Measurements from ENCODE around the gene CYP1B1. TPM values are rescaled to one million over a fixed set of nuclear protein-coding genes. Genes with fewer than 3 reads are reported as not detected.
"Not testable (repeated sequence)": the region's sequence is repeated elsewhere in the genome, so short reads cannot be mapped to it uniquely, and the experiment has no call there.

Gene CYP1B1
- total RNA-seq, 3 donors from 2014 or later, result 6.3 to 13.9 (median 11.4) TPM

DNA sequence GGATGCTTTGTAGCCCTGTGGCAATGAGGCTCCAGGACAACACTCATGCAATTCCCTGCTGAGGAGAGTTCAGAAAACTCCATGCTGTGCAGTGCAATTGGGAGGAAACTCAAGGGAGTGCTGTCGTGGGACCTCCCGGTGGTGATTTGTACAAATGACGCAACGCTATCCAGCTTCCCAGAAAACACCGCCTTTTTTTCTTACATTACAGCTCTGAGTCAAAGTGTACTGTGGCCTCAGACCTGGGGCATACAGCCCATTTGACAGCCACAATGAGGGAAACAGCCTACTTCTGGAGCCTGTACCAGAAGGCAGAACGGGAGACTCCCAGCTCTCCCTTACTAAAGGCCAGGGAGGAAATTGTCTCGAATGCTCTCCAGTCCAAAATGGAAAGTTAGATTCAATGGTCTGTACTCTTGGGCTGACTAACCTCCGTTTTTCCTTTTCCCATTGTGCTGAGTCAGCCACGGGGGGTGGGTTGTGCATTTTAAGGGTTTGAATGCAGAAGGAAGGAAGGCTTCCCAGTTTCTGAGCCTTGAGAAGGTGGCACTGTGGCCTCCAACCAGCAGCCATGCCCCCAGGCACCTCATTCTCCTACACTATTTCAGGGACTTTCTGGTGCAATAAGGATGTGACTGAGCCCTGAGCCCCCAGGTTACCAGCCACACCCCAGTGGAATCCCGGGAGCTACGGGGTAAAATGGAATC is 16.4 kb upstream of the CYP1B1 start:
- no peaks in the 10 kb centered on the region for H3K36me3 Mint-ChIP-seq (ENCODE audit: insufficient read depth)
- peaks cover 35% of the 10 kb centered on the region for H3K27me3 Mint-ChIP-seq (ENCODE audit: low read depth)
- DNase-seq, result no peak
- no peak overlapping the region for H3K4me3 Mint-ChIP-seq
- no peak for ATAC-seq
- H3K9me3 Mint-ChIP-seq, result no peaks in the 10 kb centered on the region
- H3K4me1 Mint-ChIP-seq (ENCODE audit: low read depth), result no peaks in the 10 kb centered on the region

DNA sequence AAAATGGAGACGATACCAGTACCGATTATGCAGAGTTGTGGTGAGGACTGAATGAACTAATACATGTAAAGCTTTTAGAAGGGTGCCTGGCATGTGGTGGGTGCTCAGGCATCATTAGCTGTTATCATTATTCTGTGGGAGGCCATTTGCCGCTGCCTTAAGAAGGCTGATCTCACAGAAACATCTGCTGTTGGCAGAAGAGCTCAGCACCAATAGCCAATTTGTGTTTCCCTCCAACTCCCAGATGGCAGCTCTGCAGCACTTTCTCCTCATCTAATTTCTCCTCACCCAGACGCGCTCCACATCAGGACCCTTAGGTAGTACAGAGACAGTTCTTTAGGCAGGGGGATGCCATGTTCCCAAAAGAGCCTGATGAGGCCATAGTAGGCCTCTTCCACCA is 15.8 kb upstream of the CYP1B1 start:
- Mint-ChIP-seq H3K36me3 (ENCODE audit: insufficient read depth) (no peaks in the 10 kb centered on the region), H3K4me1 (ENCODE audit: low read depth) (no peaks in the 10 kb centered on the region), H3K27me3 (ENCODE audit: low read depth) (peaks cover 33% of the 10 kb centered on the region), H3K9me3 (no peaks in the 10 kb centered on the region), H3K4me3 (no peak overlapping the region)
- DNase-seq (no peak), ATAC-seq (no peak)

DNA sequence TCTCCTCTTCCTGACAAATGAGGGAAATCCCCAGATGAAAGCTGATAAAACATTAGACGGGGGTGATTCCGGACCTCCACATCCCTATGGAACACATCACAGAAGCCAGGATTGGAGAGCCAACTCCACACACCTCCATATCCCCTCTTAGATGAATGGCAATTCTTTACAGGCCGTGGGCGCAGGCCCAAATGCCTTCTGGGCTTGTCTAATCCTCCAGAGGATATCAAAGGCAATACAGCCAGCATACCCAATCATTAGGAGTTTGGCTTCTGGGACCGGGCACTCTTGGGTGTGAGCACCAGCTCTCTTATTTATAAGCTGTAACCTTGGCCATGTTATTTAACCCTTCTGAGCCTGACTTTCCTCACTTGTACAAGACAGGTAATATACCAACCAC is 15.0 kb upstream of the CYP1B1 start:
- no peaks in the 10 kb centered on the region for H3K9me3 Mint-ChIP-seq

DNA sequence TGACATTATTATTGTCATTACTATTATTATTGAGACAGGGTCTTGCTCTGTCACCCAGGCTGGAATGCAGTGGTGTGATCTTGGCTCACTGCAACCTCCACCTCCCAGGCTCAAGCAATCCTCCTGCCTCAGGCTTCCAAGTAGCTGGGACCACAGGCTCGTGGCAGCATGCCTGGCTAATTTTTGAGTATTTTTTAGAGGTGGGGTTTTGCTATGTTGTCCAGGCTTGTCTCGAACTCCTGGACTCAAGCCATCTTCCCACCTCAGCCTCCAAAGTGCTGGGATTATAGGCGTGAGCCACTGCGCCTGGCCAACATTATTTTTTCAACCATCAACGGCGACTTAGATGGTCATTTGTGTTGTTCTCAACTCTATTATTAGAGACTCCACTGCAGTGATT is 14.3 kb upstream of the CYP1B1 start:
- H3K36me3 Mint-ChIP-seq (ENCODE audit: insufficient read depth); H3K4me3 Mint-ChIP-seq: not testable (repeated sequence)
- H3K27me3 Mint-ChIP-seq (ENCODE audit: low read depth), result peaks cover 26% of the 10 kb centered on the region

More for the DNA sequence above, 15.0 kb upstream of the CYP1B1 start:
- ATAC-seq (no peak), DNase-seq (no peak)
- Mint-ChIP-seq H3K27me3 (ENCODE audit: low read depth) (peaks cover 28% of the 10 kb centered on the region), H3K4me1 (ENCODE audit: low read depth) (no peaks in the 10 kb centered on the region), H3K36me3 (ENCODE audit: insufficient read depth) (no peaks in the 10 kb centered on the region), H3K4me3 (no peak overlapping the region)

DNA sequence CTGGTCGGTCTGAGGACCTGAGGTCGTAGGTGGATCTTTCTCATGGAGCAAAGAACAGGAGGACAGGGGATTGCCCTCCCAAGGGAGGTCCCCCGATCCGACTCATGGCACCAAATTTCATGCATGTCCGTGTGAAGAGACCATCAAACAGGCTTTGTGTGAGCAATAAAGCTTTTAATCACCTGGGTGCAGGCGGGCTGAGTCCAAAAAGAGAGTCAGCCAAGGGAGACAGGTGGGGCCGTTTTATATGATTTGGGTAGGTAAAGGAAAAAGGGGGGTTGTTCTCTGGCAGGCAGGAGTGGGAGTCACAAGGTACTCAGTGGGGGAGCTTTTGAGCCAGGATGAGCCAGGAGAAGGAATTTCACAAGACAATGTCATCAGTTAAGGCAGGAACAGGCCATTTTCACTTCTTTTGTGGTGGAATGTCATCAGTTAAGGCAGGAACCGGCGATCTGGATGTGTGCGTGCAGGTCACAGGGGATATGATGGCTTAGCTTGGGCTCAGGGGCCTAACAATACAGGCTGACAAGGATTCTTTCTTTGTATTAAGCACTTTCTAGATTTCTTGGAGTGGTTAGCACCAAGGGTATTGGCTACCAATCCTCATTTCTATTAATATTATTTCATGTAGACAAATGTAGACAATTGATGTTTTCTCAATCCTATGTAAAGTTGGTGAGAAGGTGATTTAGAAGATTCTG is 10.2 kb upstream of the CYP1B1 start:
- not testable (repeated sequence) for H3K4me3 Mint-ChIP-seq

More for the DNA sequence above, 14.3 kb upstream of the CYP1B1 start:
- DNase-seq; H3K9me3 Mint-ChIP-seq; ATAC-seq; H3K4me1 Mint-ChIP-seq (ENCODE audit: low read depth): not testable (repeated sequence)

DNA sequence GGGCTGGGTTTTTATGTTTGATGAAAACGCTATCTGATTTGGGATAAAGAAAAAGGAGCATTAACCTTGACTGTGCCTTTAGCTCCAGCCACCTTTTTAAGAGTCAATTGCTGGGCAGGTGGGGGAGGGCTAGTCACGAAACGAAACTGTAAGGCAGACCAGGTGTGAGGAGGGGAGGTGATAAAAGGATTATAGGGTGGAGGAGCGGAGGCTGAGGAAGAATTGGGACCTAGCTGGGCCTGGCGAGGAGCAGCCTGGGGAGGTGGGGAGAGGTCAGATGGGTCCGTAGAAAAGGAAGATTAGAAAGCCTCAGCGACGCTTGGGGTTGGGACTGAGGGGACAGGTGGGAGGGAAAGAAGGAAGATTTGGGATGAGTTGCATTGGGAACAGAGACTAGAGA is 8.6 kb upstream of the CYP1B1 start:
- DNase-seq; H3K4me1 Mint-ChIP-seq (ENCODE audit: low read depth); ATAC-seq; H3K36me3 Mint-ChIP-seq (ENCODE audit: insufficient read depth); H3K9me3 Mint-ChIP-seq; H3K4me3 Mint-ChIP-seq: not testable (repeated sequence)
- H3K27me3 Mint-ChIP-seq (ENCODE audit: low read depth), result peaks cover 45% of the 10 kb centered on the region

More for the DNA sequence above, 10.2 kb upstream of the CYP1B1 start:
- ATAC-seq; H3K4me1 Mint-ChIP-seq (ENCODE audit: low read depth); H3K36me3 Mint-ChIP-seq (ENCODE audit: insufficient read depth); DNase-seq; H3K9me3 Mint-ChIP-seq: not testable (repeated sequence)
- peaks cover 40% of the 10 kb centered on the region for H3K27me3 Mint-ChIP-seq (ENCODE audit: low read depth)

DNA sequence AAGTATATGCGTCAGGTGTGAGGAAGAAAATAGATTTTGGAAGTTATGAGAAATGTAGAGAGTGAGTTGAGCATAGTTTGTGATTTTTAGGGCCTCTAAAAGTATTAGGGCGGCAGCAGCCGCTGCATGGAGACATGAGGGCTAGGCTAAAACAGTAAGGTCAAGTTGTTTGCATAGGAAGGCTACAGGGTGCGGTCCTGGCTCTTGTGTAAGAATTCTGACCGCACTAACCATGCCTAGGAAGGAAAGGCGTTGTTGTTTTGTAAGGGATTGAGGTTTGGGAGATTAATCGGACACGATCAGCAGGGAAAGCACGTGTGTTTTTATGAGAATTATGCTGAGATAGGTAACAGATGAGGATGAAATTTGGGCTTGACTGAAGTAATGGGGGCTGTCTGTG is 6.8 kb upstream of the CYP1B1 start:
- not testable (repeated sequence) for H3K36me3 Mint-ChIP-seq (ENCODE audit: insufficient read depth)

DNA sequence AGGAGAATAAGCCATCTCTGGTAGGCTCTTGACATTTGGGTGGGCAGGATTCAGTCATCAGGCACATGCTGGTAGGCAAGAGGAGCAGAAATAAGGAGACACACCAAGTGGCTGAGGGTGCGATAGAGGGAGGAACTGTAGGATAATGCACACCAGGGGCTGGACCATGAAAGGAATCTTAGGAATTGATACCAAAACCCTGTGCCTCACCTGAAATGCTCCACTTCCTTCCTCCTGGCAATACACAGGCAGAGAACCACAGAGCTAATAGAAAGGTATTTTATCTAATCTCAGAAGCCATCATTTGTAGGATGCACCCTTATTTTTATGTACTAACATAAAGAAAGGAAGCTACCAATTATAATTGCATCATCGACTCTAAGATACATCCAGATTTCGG is 4.4 kb upstream of the CYP1B1 start:
- H3K4me3 Mint-ChIP-seq, result no peak overlapping the region
- ATAC-seq (no peak), DNase-seq (no peak)
- peaks cover 58% of the 10 kb centered on the region for H3K27me3 Mint-ChIP-seq (ENCODE audit: low read depth)
- no peaks in the 10 kb centered on the region for H3K36me3 Mint-ChIP-seq (ENCODE audit: insufficient read depth)
- no peaks in the 10 kb centered on the region for H3K9me3 Mint-ChIP-seq
- H3K4me1 Mint-ChIP-seq (ENCODE audit: low read depth), result peaks cover 14% of the 10 kb centered on the region

More for the DNA sequence above, 6.8 kb upstream of the CYP1B1 start:
- not testable (repeated sequence) for DNase-seq; H3K4me3 Mint-ChIP-seq; H3K9me3 Mint-ChIP-seq; H3K4me1 Mint-ChIP-seq (ENCODE audit: low read depth); ATAC-seq
- H3K27me3 Mint-ChIP-seq (ENCODE audit: low read depth), result peaks cover 53% of the 10 kb centered on the region

DNA sequence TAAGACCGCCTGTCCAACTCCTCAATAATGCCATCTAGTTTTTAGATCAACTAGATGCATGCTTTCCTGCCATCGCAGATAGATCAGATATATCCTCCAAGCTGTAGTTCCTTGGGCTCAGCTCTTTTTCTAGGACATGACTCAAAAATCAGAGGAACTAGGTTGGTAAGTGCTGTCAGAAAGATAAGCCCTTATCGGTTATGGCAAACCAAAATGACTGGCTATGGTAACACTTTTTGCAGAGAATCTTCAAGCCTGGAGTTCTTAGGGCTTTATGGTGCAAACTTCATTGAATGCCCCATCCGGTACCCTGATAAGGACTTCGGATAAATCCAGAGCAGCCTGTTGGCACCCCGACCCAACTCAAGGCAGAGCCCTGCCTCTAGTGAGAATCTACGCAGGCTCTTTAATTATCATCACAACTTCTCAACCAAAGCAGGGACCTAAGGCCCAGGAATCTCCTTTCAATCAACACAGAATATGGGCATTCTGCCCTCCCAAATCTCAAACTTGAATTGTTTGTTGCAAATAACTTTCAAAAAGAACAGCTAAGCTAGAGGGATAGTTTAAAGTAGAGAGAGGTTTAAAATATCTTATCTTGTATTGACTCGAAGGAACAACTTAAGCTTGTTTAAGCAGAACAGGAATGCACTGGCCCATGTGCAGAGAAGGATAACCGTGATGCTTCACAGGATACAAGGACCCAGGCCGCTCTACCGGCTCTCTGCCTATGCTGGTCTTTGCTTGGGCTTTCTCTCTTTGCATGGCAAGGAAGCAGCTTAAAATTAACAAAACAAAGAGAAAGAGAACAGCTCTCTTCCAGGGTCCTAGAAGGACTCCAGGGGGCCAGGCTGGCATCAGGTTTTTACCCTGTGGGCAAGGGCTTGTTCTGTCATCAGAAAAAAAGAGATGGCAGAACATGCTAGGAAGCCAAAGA is 3.4 kb upstream of the CYP1B1 start:
- Mint-ChIP-seq H3K36me3 (ENCODE audit: insufficient read depth) (no peaks in the 10 kb centered on the region), H3K27me3 (ENCODE audit: low read depth) (peaks cover 54% of the 10 kb centered on the region), H3K4me1 (ENCODE audit: low read depth) (peaks cover 14% of the 10 kb centered on the region), H3K9me3 (no peaks in the 10 kb centered on the region), H3K4me3 (no peak overlapping the region)
- ATAC-seq, result no peak
- DNase-seq, result no peak

DNA sequence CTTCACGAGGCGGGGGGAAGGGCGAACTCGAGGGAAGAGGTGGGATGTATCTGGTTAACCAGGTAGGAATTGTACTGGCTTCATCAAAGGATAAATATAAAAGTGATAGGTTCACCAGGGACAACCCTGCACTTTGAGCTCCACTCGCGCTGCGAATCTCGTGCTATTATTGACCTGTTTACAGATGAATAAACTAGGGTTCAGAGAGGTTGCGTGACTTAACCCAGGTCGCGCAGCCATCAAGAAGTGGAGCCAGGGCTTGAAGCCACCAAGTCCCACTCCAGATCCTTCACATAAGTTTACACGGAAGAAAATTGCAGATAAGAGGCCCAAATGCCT is 1.4 kb upstream of the CYP1B1 start:
- Mint-ChIP-seq H3K36me3 (ENCODE audit: insufficient read depth) (no peaks in the 10 kb centered on the region), H3K4me1 (ENCODE audit: low read depth) (peaks cover 23% of the 10 kb centered on the region), H3K9me3 (no peaks in the 10 kb centered on the region), H3K4me3 (peak overlapping the region; percentile 29), H3K27me3 (ENCODE audit: low read depth) (peaks cover 58% of the 10 kb centered on the region)
- ATAC-seq (no peak), DNase-seq (no peak)

DNA sequence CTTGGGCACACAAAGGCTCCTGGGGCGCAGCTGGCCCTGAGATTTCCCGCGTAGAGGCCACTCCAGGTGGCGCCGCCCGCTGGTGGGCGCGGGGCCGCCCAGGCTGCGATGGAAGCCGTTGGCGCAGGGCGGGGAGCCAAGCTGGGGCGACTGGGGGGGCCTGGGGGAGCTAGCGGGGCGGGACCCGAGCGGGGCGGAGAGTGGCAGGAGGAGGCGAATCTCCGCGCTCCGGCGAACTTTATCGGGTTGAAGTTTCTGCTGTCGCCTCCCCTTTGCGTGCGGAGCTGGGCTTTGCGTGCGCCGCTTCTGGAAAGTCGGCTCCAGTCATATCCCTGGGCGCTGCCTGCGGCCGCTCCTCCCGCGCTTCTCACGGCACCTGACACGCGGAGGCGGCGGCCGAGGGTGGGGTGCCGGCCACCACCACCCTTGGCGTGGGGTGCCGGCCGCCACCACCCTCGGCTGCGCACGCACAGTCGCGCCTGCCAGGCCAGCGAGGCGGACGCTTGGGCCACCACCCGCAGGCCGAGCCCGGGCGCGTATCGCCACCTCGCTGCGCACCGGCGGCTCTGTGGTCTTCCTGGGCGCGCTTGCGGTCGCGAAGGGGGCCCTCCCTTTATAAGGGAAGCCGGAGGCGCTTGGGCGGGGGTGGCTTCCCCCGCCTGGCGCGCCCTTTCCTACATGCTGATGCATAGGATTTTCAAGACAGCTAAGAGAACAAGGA is 919 bp upstream of the CYP1B1 start:
- H3K36me3 Mint-ChIP-seq (ENCODE audit: insufficient read depth), result no peaks in the 10 kb centered on the region
- peaks cover 23% of the 10 kb centered on the region for H3K4me1 Mint-ChIP-seq (ENCODE audit: low read depth)
- peaks cover 59% of the 10 kb centered on the region for H3K27me3 Mint-ChIP-seq (ENCODE audit: low read depth)
- no peaks in the 10 kb centered on the region for H3K9me3 Mint-ChIP-seq
- peak overlapping the region; percentile 70 for H3K4me3 Mint-ChIP-seq
- DNase-seq (no peak), ATAC-seq (peak; percentile 78)

DNA sequence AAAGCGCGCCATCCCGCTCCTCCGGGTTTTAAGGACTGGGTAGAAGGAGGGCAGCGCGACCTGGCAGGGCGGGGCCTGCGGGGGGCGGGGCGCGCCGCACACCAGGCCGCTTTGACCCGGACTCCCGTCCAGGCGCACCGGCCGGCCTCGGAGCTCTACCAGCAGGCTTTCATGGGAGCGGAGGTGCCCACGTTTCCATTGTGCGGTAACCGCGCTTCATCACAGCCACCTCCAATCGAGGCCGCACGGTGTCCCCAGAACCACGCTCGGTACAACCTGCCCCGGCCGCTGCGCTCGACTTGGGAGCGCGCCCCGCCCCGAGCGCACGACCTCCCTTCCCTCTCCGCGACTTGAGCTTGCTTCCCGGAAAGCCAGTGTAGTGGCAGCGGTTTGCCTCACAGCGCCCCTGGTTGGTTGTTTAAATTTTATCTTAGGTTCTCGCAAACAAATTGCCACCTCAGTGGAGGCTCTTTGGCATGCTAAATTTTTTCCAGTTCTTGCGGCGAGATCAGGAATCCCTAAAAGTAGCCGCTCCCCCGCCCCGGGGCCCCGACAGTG is 280 bp upstream of the CYP1B1 start:
- DNase-seq (no peak), ATAC-seq (peak; percentile 63 to 69)
- peaks cover 58% of the 10 kb centered on the region for H3K27me3 Mint-ChIP-seq (ENCODE audit: low read depth)
- no peaks in the 10 kb centered on the region for H3K9me3 Mint-ChIP-seq
- peak overlapping the region; percentile 70 for H3K4me3 Mint-ChIP-seq
- peaks cover 23% of the 10 kb centered on the region for H3K4me1 Mint-ChIP-seq (ENCODE audit: low read depth)
- no peaks in the 10 kb centered on the region for H3K36me3 Mint-ChIP-seq (ENCODE audit: insufficient read depth)

DNA sequence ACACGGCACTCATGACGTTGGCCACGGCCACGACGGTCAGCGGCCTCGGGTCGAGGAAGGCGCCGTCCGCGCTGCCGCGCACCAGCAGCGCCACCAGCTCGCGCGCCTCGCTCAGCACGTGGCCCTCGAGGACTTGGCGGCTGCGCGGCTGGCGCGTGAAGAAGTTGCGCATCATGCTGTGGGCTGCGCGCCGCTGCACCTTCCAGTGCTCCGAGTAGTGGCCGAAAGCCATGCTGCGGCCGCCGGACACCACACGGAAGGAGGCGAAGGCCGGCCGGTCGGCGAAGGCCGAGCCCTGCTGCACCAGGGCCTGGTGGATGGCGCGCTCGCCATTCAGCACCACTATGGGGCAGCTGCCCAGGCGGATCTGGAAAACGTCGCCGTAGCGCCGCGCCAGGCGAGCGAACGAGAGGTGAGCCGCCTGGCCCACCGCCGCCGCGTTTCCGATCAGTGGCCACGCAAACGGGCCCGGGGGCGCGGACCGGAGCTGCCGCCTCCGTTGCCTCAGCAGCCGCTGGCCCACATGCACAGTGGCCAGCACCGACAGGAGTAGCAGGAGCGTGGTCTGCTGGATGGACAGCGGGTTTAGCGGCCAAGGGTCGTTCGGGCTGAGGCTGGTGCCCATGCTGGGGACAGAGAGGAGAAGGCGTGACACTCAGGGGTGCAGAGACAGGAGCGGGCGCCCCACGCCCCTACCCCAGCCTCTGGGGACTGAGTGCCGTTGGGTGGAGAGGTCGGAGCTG is 1.0 kb downstream of the CYP1B1 start:
- DNase-seq (no peak), ATAC-seq (no peak)
- Mint-ChIP-seq H3K4me1 (ENCODE audit: low read depth) (peaks cover 23% of the 10 kb centered on the region), H3K4me3 (peak overlapping the region; percentile 29), H3K9me3 (no peaks in the 10 kb centered on the region), H3K36me3 (ENCODE audit: insufficient read depth) (no peaks in the 10 kb centered on the region), H3K27me3 (ENCODE audit: low read depth) (peaks cover 59% of the 10 kb centered on the region)
